Sigmoid colon (tissue), 4 donors: ENCODE data around the gene KCNAB2.

Experiments used
- EP300 ChIP-seq, 4 donors: sonication (generic); formaldehyde crosslinking; IDR thresholded peaks; one replicate each; pipeline ENCODE4 v1.6.1; 2017; ENCODE audit warnings: antibody characterized with exemption in 4 of 4
- POLR2A ChIP-seq, 2 donors: fragments of 450-650 bp; IDR thresholded peaks; one replicate each; pipeline ENCODE4 v1.6.1; 2016; ENCODE audit warnings: antibody characterized with exemption in 2 of 2, mild to moderate bottlenecking in 2 of 2, moderate library complexity in 2 of 2
- TF ChIP-seq, protein P1 (sequence below), 4 experiments: fragments of 450-650 bp in 3 of 4; fragments of 200-600 bp in 1 of 4; IDR thresholded peaks; one replicate each; pipeline ENCODE4 v1.5.1; 2016 to 2019; ENCODE audit warnings: antibody characterized with exemption in 4 of 4, mild to moderate bottlenecking in 3 of 4, moderate library complexity in 2 of 4

DNA sequence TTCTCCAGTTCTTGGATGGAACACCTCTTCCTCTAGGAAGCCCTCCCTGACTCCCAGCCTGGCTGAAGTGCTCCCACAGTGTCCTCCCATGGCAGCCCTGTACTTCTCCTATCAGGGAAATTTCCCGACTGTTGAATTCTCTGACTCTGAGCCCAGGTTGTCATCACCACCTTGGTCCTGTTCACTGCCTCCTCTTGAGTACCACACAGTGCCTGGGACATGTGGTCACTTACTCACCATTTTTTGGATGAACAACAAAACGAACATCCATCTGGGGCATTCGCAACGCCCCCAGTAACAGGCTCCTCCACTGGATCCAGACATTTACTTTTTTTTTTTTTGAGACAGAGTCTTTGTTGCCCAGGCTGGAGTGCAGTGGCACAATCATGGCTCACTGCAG, 97.0 kb downstream of the KCNAB2 start:
- TF ChIP-seq, protein P1, sequence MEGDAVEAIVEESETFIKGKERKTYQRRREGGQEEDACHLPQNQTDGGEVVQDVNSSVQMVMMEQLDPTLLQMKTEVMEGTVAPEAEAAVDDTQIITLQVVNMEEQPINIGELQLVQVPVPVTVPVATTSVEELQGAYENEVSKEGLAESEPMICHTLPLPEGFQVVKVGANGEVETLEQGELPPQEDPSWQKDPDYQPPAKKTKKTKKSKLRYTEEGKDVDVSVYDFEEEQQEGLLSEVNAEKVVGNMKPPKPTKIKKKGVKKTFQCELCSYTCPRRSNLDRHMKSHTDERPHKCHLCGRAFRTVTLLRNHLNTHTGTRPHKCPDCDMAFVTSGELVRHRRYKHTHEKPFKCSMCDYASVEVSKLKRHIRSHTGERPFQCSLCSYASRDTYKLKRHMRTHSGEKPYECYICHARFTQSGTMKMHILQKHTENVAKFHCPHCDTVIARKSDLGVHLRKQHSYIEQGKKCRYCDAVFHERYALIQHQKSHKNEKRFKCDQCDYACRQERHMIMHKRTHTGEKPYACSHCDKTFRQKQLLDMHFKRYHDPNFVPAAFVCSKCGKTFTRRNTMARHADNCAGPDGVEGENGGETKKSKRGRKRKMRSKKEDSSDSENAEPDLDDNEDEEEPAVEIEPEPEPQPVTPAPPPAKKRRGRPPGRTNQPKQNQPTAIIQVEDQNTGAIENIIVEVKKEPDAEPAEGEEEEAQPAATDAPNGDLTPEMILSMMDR (IDR thresholded peaks at IDR 0.05), result no peak
- TF ChIP-seq EP300 (IDR thresholded peaks at IDR 0.05), result no peak
- no peak for TF ChIP-seq POLR2A (IDR thresholded peaks at IDR 0.05)
